ENCODE measurements around the gene HDAC3. TPM values are rescaled to one million over a fixed set of nuclear protein-coding genes. Genes with fewer than 3 reads are reported as not detected.

Gene HDAC3
- 47.7 TPM for polyA plus RNA-seq (ENCODE audit: insufficient read length)

- DNase-seq (ENCODE audit: low read depth), result no peak
Observed at GRCh38 chr5:141636413-141637122, at the start of gene HDAC3, which contains the start of gene RELL2. Gene HDAC3 (minus strand): TSS chr5:141636849. CDS start chr5:141636790, 59 bp downstream. Gene RELL2 (plus strand): TSS chr5:141636997. CDS start chr5:141638226, 1,229 bp downstream.

- DNase-seq (ENCODE audit: low read depth), result no peak
Observed at GRCh38 chr5:141685591-141685990, 48.9 kb upstream of the HDAC3 start.

DNA sequence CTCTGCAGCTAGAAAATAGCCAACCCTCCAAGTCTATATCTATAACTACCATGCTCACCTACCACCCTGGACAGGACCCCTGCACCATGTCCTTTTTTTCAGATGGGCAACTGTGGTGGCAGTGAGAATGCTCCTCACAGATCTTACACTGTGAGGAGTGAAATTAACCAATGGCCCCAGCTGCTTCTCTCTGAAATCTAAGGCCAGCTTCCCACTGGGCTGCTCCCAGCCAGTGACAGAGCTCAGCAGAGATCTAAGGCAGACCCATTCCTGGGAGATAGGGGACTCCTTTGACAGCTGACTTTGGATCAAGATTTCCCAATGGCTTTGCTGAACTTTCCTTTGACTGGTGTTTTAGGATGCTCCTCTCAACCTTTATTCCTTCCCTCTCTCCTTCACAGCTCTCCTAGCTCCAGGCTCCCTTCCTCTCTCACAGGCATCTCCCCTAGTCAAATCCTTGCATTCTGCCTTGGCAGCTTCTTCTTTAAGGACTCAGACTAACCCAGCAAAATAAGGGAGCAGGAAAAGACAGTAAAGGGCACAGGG, 47.0 kb upstream of the HDAC3 start:
- DNase-seq (ENCODE audit: low read depth), result no peak

DNA sequence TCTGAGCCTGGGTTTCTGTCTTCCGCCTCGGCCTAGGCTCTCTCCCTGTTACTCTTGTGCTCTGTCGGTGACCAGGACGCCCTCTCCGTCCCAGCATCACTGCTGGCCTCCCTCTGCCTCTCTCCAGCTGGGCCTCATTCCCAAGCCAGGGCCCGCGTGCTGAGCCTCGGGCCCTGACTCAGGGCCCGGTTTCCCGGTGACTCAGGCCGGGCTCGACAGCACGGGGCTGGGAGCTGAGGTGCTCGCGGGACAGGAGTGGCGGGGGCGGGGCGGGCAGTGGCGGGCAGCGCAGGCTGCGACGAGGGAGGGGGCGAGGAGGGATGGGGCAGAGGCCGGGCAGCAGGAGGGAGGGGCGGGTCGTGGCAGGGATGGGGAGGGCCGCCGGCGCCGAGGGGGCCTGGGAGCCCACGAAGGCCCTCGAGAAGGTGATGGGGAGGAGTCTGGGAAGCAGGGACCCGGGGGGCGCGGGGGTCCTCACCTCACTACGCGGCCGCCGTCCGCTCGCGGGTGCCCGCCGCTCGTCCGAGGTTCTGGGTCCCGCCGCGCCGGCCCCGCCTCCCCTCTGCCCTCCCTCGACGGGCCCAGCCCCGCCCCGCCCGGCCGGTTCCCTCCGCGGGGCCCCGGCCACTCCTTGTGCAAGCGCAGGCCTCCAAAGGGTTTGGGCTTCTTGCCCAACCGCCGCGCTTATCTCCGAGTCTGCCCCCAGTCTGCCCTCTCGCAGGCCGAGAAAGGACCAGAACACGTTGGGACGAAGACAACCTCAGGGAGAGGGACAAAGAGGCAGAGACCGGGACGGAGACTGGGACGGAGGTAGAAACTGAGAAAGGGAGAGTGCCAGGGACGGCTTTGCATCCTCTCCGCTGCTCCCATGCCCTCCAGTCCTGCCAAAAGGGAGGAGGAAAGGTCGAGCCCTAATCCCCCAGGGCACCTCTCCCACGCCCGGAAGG, 45.3 kb upstream of the HDAC3 start, which contains the start of gene ARAP3:
Gene ARAP3, minus strand, starts transcription at position 536 of the 947 bp plus-strand sequence. CDS start 1,744 bp downstream, outside the sequence.
- no peak for DNase-seq (ENCODE audit: low read depth)

DNA sequence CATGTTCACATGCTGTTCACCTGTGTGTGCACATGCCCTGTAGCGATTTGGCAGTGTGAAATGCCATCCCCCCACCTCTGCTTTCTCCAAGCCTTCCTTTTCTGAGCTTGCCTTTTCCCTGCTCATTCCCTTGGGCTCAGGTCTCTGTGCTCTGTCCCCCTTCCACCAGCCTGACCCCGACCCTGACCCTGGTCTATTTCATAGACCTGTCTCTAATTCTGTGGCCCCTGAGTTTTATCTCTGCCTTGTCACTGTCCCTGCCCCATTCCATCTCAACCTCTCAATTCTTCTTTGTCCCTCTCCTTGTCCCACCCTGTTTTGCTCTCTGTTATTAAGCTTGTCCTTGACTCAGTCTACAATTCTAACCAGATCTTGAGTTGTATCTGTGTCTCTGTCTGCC, 44.6 kb upstream of the HDAC3 start:
- no peak for DNase-seq (ENCODE audit: low read depth)

GRCh38 chr5:141680751-141681201, 44.1 kb upstream of the HDAC3 start:
- DNase-seq (ENCODE audit: low read depth), result no peak

DNA sequence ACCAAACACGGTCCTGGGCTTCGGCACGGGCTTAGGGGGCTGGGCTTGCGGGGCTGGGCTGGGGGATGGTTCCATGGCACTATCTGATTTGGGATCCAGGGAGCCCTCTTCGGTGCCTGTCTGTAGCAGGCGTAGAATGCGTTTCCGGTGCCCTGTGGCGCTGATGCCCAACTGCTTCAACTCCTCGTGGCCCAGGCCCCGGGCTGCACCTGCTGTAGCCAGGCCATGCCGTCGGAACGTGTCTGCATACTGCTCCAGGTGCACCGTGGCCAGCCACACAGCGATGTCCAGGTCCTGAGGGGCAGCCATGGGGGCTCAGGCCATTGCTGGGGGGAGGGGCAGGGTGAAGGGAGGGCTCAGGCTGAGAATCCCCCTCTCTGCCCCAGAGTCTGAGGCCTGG, 43.5 kb upstream of the HDAC3 start:
- no peak for DNase-seq (ENCODE audit: low read depth)

DNA sequence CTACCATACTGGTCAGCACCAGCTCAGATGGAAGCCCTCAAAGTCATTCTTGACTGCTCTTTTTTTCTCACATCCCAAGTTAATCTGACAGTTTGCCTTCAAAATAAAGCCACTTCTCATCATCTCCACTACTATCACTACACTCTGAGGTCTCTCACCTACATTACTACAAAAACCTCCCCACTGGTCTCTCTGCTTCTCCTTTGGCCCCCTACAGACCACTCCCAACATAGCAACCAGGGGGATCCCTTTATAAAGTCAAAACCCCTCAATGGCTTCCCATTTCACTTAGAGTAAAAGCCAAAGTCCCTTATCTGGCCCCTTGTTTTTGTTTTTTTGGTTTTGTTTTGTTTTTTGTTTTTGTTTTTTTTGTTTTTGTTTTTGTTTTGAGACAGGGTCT, 40.8 kb upstream of the HDAC3 start:
- no peak for DNase-seq (ENCODE audit: low read depth)

DNA sequence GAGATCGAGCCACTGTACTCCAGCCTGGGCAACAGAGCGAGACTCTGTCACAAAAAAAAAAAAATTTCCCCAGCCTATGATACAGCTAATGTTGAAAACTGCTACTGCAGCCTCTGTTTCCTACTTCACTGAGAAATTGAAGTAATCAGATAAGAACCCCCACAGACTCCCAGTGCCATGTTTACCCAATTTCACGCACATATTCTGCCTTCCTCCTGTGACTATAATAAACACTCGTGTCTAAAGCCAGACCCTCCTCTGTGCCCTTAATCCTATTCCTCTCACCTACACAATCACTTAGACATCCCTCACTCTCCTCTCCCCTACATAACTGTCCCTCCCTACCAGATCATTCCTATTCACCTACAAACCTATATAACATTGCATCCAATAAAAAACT, 39.0 kb upstream of the HDAC3 start:
- DNase-seq (ENCODE audit: low read depth), result no peak

DNA sequence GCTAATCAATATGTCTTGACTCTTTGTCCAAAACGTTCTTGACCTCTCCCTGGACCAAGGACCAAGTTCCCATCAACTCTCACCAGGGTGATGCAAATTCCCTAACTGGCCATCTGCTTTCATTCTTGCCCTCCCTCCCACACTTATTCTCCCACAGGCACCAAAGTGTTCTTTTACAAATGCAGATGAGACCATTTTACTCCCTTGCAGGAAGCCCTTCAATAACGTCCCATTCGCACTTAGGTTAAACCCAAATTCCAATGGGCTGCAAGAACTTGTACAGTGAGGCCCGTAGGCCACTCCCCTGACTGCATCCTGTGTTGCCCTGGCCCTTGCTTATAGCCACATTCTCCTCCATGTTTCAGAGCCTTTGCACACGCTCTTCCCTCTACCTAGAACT, 38.1 kb upstream of the HDAC3 start:
- no peak for DNase-seq (ENCODE audit: low read depth)

GRCh38 chr5:141672841-141673813, 36.5 kb upstream of the HDAC3 start:
- no peak for DNase-seq (ENCODE audit: low read depth)

DNA sequence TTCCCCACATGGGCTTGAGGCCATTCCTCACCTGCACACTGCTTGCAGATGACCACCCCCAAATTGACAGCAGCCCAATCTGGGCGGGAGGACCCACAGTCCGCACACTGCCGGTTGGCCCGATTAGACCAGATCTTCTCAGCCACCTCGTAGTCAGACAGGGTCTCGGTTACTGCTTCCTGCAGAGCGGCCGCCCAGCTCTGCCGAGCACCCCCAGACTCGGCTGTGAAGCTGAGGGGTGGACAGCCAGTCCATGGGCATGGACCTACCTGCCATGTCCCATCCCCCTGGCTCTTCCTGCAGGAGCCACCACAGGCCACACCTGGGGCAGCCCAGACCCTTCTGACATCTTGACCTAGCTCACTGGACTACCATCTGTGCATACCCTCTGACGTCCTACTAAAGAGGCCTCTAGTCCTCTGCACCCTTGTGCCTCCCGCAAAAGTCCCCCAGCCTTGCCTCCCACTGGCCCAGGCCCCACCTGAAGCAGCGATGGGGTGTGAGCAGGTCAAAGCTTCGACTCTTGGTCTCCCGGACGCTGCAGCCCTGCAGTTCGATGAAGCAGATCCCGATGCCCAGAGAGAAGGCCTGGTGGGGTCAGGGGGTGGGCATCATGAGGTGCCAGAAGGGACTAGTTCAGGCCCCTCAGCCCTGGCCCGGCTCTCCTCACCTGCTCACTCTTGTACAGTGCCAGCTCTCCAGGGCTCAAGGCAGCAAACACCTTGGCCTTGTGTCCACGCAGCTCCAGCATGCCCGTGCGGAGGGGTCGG, 35.6 kb upstream of the HDAC3 start:
- no peak for DNase-seq (ENCODE audit: low read depth)

DNA sequence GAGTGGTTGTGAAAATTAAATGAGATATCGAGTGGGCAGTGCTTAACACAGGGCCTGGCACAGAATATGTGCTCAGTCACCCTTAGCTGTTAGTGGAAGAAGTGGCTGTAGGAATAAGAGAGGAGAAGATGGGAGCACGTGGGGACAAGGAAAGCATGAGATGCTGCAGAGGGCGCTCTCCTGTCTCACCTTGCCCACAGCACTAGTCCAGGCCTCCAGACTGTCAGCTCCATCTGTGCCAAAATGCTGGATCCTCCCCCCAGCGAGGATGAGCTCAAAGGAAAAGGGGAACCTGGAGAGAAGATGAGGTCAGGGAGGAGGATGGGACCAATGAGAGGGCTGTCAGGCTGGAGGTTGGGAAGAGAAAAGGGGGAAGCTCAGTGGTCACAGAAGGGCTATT, 32.9 kb upstream of the HDAC3 start:
- no peak for DNase-seq (ENCODE audit: low read depth)

- DNase-seq (ENCODE audit: low read depth), result no peak
Observed at GRCh38 chr5:141668601-141669265, 32.1 kb upstream of the HDAC3 start.

DNA sequence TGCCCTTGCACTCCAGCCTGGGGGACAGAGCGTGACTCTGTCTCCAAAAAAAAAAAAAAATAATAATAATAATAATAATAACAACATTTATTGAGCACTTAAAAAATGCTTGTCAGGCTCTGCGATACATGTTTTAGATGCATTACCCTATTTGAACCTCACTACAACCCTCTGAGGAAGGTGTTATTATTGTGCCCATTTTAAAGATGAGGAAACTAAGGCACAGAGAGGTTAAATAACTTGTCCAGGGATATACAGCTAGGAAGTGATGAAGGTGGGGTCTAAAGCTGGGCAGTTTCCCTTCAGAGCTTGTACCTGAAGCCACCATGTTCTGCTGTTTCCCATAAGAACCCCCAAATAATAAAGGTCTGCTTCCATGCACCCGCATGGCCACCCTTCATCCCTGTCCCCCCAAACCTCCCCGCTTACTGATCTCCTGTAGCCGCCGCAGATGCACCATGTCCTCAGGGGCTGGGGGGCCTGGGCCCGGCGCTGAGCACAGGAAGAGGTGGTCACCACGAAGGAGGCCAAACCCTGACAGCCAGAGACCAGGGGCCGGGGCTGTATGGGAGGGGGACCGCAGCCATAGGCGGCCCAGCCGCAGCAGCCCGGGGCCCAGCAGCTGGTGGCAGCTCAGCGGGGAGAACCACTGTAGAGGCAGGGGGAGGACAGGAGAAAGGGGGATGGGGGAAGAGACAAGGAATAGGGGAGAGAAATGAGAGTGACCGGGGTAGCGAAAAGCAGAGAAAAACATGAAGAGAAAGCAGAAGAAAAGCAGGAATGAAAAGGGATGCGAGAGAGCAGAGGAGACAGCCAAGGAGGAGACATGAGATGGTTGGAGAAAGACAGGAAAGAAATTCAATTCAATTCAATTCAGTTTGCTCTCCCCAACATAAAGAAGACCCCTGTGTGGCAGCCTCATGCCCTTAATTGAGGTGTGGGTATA, 29.6 kb upstream of the HDAC3 start:
- DNase-seq (ENCODE audit: low read depth), result no peak

DNA sequence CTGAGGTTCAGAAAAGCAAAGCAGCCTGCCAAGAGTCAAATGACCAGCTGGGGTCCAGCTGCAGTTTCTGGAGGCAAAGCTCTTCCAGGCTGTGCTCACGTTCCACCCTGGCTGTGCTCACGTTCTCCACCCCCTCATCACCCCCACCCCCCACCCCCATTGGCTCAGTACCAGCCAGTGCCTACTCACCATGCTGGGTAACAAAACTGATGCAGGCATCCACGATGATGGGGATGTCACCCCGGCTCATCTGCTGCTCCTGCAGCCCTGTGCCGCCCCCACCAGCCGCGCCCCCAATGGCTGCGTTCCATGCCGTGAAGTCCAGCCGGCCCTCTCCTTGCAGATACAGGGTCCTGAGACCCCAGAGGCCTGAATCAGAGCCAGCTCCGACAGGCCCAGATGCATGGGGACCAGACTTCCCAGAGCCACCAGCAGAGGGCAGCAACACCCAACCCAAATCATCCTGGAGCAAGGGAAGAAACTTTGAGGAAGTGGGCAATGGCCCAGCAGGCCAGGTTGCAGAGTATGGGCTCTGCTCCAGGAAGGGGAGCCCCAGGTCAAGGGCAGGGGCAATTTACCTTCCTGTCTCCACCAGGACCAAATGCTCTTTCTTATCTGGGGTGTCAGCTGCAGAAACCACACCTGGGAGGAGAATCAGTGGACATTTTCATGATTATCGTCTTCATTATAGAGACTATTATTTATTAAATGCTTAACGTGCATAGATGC, 28.2 kb upstream of the HDAC3 start:
- peak; percentile 39 for DNase-seq (ENCODE audit: low read depth)

- no peak for DNase-seq (ENCODE audit: low read depth)
Observed at GRCh38 chr5:141663506-141663905, 26.9 kb upstream of the HDAC3 start.

- no peak for DNase-seq (ENCODE audit: low read depth)
Observed at GRCh38 chr5:141662028-141662427, 25.4 kb upstream of the HDAC3 start.
